ENCODE data around the gene TCP11L2. TPM values are rescaled to one million over a fixed set of nuclear protein-coding genes. Genes with fewer than 3 reads are reported as not detected.

The TCP11L2 gene
- total RNA-seq, 1 donor from 2014 or later = 126 TPM

DNA sequence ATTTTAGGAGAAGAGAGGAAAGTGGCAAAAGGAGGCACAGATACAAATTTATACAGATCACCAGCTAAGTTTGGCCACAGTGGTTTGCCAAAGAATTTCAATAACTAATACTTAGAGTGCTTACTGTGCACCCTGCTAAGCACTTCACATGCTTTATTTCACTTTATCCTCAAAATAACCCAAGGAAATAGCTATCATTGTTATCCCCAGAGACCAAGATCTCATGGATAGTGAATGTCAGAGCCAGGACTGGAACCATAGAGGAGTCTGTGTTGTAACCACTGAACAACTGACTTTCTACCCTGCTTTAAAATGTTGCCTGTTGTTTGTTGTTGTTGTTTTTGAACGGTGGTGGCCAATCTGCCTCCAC, 1.3 kb upstream of the TCP11L2 start:
- Histone ChIP-seq H3K9me3 (replicated peaks) (no peaks in the 10 kb centered on the region), H3K4me3 (peak overlapping the region; percentile 97), H3K27ac (replicated peaks) (peak overlapping the region; percentile 98), H3K27me3 (ENCODE audit: low read depth) (no peaks in the 10 kb centered on the region), H3K36me3 (no peaks in the 10 kb centered on the region), H3K4me1 (peaks cover 74% of the 10 kb centered on the region)
- no peak for TF ChIP-seq CTCF (IDR thresholded peaks at IDR 0.05; ENCODE audit: borderline replicate concordance)
- intact Hi-C loops (cut with micrococcal nuclease) = no loop called here
- DNase-seq = no peak

GRCh38 chr12:106301611-106302321, 767 bp upstream of the TCP11L2 start:
- H3K27ac ChIP-seq (replicated peaks) = peak overlapping the region; percentile 98
- no peak for TF ChIP-seq CTCF (IDR thresholded peaks at IDR 0.05; ENCODE audit: borderline replicate concordance)
- peak; percentile 37 for DNase-seq
- H3K36me3 ChIP-seq = no peaks in the 10 kb centered on the region
- H3K4me1 ChIP-seq = peaks cover 75% of the 10 kb centered on the region
- intact Hi-C loops (cut with micrococcal nuclease) = no loop called here
- no peaks in the 10 kb centered on the region for H3K27me3 ChIP-seq (ENCODE audit: low read depth)
- no peaks in the 10 kb centered on the region for H3K9me3 ChIP-seq (replicated peaks)
- H3K4me3 ChIP-seq = peak overlapping the region; percentile 97

DNA sequence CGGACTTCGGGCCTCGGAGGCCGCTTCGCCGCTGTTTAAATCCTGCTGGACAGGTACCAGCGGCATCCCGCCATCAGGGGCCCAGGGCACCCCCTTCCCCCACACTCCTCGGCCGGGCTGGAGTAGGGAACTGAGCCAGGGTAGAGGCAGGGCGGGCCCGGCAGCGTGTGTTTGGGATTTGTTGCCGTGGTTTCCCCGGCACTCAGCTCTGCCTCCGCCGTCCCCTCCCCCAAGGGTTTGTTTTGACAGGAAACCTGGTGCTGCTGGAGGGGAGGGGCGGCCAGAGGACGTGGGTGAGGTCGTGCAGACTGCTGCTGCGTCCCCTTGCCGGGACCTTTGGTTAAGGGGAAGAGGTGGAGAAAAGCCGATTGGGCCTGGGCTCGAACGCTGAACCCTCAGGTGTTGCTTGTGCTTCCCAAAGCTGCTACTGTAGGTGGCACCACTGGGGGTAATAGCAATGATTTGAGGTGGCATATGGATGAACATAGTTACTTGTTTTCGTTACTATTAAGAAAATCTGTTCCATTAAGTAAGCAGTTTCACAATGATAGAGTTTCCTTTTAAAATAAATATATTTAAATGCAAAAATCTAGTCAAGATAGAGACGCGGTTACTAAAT, 778 bp downstream of the TCP11L2 start:
- Histone ChIP-seq H3K9me3 (replicated peaks) (no peaks in the 10 kb centered on the region), H3K27me3 (ENCODE audit: low read depth) (no peaks in the 10 kb centered on the region), H3K27ac (replicated peaks) (peak overlapping the region; percentile 98), H3K36me3 (peaks cover 8% of the 10 kb centered on the region), H3K4me1 (peaks cover 90% of the 10 kb centered on the region), H3K4me3 (peak overlapping the region; percentile 97)
- DNase-seq = peak; percentile 93
- TF ChIP-seq CTCF (IDR thresholded peaks at IDR 0.05; ENCODE audit: borderline replicate concordance) = no peak
- intact Hi-C loops (cut with micrococcal nuclease) = no loop called here

- no peaks in the 10 kb centered on the region for H3K9me3 ChIP-seq (replicated peaks)
- peak overlapping the region; percentile 98 for H3K27ac ChIP-seq (replicated peaks)
- TF ChIP-seq CTCF (IDR thresholded peaks at IDR 0.05; ENCODE audit: borderline replicate concordance) = no peak
- peaks cover 95% of the 10 kb centered on the region for H3K4me1 ChIP-seq
- intact Hi-C loops (cut with micrococcal nuclease) = no loop called here
- peak overlapping the region; percentile 97 for H3K4me3 ChIP-seq
- DNase-seq = no peak
- H3K36me3 ChIP-seq = peaks cover 8% of the 10 kb centered on the region
- H3K27me3 ChIP-seq (ENCODE audit: low read depth) = no peaks in the 10 kb centered on the region
Observed at GRCh38 chr12:106304001-106304421, 1.5 kb downstream of the TCP11L2 start.

DNA sequence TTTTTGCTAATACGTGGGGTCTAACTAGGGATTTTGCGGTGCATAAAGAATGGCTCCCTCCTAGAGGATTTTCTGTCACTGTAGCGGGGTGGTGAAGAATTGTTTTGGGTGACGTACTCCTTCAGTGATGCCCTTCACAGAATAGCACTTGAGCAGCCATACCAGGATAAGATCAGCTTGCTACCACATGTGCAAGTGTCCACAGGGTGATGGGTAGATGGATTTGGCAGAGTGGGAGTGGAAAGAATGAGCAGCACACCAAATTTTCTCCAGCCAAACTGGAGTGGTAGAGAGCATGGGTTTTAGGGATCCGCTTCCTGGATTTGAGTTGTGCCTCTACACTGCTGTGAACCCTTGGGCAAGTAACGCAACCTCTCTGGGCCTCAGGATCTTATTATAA, 2.3 kb downstream of the TCP11L2 start:
- no peak for DNase-seq
- peak overlapping the region; percentile 97 for H3K4me3 ChIP-seq
- H3K9me3 ChIP-seq (replicated peaks) = no peaks in the 10 kb centered on the region
- peak overlapping the region; percentile 98 for H3K27ac ChIP-seq (replicated peaks)
- peaks cover 8% of the 10 kb centered on the region for H3K36me3 ChIP-seq
- no peak for TF ChIP-seq CTCF (IDR thresholded peaks at IDR 0.05; ENCODE audit: borderline replicate concordance)
- H3K27me3 ChIP-seq (ENCODE audit: low read depth) = no peaks in the 10 kb centered on the region
- intact Hi-C loops (cut with micrococcal nuclease) = no loop called here
- peaks cover 95% of the 10 kb centered on the region for H3K4me1 ChIP-seq

All from left ventricle myocardium inferior (tissue), 1 donor.